ENCODE data around the gene HIVEP3.

The HIVEP3 gene

DNA sequence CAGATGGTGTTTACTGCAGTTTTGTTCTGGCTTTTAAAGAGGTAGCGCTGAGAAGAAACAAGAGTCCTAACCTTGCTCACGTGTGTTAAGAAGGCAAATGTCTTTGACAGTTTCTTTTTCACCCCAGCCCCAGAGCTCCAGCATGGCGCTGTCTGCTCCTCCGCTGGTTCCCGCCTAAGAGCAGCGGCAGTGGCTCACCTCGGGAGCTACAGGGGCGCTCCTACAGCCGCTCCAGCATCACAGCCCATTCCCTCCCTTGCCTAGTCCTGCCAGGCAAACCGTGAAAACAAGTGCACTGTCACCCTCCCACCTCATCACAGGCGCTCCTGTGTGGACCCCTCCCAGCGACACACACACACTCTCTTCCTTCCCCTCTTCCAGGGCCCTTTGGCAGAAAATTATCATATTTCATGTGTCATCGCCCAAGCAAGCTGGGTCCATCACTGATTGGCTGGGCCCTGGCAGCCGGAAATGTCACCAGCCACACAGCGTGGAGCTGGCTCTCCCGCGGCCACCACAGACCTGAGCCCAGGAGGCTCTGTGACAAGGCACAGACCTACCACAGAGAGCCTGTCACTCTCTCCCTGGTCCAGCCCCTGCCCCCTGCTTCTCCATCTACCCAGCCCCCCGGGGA, 1.2 kb upstream of the HIVEP3 start:
- DNase-seq: peak; percentile 82

DNA sequence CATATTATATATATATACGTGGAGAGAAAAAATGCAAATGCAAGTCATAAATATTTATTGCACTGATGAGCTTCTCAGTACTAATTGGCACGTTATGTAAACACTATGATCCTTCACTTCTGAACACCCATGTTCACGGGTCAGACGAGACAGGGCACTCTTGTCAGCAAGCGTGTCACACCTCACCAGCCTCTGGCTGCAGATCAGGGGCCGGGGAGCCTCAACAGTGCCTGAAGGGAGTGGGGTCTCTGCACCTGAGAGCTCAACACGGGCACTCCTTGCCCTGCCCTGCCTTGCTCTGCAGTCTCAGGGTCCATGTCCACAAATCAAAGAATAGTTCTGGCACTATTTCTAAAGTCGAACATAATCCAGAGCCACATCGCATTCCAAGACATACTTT, 409 bp upstream of the HIVEP3 start:
- no peak for DNase-seq

DNA sequence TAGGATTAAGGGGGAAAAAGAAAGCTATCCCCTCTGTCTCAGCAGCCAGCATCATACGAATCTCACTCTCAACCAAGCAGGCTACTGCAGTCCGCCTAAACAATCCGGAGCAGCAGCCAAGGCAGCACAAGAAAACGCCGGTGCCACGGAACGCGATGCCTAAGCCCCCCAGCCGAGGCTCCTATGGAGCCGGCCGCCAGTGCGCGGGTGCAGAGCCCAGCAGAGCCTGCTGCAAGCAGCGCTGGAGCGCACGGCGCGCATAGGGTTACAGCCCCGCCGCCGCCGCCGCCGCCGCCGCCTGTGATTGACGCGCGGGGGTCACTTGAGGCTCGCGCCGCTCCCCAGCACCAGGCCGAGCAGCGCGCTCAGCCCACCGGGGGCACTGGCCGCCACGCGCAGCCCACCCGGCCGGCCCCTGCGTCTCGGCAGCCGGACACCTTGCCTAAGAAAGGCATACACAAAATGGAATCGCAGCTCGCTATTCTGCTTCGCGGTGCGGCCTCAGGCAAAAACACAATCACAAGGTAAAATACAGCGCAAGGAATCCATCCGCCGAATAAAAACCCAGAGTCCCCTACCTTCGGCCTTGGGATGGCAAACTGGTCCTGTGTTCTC, 780 bp downstream of the HIVEP3 start:
- DNase-seq: peak; percentile 16

- DNase-seq: no peak
Measured at GRCh38 chr1:41917076-41917475, 1.6 kb downstream of the HIVEP3 start.

GRCh38 chr1:41915786-41916571, 2.7 kb downstream of the HIVEP3 start:
- peak; percentile 44 for DNase-seq

DNA sequence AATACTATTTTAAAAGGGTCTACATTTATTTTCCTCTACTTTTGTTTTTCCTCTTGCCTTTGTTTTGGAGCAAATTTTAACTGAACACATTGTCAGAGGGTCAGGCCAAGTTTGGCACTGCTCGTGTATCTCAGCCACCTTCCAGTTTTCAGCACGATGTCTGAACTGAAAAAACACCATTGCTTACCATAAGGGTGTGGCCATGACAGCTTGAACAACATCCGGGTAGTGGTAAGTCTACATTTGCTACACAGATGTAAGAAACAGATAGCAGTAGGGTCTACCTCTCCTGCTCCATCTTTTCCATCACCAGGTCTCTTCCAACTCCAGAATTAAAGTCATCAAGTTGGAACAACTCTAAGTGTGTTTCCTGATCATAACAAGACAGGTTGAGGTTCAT, 4.2 kb downstream of the HIVEP3 start:
- no peak for DNase-seq

DNA sequence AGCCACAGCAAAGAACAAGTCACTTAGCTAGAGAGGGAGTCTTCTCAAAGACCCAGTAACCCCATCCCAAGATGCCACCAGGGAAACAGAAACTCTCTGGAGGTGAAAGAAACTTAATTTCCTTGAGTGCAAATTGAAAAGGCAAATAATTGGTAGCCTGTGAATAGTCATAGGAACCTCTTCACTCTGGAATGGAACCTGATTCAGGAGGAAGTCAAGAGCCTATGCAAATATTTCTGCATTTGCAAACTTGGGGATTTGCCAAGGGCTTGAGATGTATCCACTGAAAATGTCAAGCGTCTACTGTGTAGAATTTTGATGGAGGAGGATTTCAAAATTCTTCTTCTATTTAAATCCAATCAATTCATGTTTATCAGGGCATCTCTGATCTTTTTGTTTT, 5.7 kb downstream of the HIVEP3 start:
- DNase-seq: no peak

DNA sequence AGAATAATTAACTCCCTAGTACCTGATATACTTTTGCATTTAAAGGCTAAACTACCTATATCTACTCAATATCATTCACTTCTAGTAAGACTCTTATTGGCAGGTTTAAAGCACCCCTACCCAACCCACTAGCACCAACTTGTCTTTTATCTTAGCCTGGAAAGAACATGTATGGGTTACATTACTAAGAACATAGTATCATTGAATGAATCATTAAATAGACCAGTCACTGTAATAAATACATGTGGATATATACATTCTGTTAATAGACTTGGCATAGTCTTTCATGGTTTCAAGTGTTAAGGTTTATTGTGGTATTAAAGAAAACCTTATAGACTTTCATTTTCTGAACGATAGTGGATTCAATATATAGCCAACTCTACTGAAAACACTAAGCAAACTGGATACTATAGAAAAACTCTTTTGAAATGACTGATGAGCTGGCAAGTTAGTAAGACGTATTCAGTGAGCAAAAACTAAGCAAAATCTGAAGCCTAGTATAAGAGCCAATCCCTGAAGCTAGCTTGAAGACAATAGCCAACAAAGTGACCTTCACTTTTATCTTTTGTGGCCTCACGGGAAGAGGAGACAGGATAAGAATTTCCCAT, 10.3 kb downstream of the HIVEP3 start:
- DNase-seq: no peak

GRCh38 chr1:41907446-41907845, 11.3 kb downstream of the HIVEP3 start:
- no peak for DNase-seq

DNA sequence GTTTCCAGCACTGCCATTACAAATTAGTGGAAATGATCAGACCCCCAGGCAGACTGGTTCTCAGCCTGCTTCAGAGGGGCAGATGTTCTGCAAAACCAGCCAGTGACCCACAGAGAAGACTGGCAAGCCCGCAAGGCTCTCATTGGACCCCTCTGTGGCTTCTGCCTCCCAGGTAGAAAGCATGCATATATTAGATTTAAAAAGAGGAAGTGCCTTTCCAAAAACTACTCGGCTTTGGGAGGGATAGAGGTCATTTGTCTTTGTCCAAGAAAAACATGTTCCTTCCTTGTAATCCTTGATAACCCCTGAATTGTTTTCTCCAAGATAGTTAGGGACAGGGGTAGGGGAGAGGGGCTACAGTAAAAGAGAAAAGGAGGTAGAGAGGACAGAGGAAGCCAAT, 11.8 kb downstream of the HIVEP3 start:
- DNase-seq: no peak

- no peak for DNase-seq
Measured at GRCh38 chr1:41905093-41905675, 13.5 kb downstream of the HIVEP3 start.

DNA sequence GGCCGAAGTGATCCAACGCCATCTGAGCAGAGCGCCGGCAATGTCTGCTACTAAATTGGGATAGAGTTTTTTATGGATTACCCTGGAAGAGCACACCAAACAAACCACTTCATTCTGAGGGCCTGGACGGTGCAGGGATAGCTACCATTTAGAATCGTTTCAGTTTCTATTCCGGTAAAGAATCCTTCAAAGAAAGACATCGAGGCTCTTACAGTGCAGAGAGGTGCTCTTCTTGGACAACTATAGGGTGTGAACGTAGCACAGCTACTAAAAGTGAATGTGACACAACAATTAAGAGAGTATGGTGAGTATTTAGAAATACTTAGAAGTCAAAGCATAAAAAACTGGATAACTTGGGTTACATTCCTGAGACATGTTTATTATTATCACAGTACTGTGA, 16.1 kb downstream of the HIVEP3 start:
- DNase-seq: no peak

DNA sequence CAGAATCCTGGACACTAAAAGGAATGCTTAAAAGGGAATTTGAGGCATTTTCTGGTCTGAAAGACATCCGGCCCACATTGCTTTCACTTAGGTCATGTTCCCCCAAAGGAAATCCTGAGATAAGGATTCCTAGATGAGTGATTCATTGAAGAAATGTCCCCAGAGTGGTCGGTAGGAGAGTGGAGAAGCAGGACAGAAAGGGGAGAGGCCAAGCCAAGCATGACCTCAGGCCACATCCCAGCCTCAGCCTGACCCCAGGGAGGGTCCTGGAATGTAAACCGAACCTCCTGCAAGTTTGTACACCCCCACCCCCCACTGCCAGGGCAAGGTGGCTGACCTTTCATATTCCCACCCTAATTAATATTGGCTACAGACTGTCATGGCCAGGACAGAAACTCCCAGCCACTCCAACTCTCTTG, 16.6 kb downstream of the HIVEP3 start:
- DNase-seq: no peak

- DNase-seq: no peak
Measured at GRCh38 chr1:41901551-41901950, 17.2 kb downstream of the HIVEP3 start.

DNA sequence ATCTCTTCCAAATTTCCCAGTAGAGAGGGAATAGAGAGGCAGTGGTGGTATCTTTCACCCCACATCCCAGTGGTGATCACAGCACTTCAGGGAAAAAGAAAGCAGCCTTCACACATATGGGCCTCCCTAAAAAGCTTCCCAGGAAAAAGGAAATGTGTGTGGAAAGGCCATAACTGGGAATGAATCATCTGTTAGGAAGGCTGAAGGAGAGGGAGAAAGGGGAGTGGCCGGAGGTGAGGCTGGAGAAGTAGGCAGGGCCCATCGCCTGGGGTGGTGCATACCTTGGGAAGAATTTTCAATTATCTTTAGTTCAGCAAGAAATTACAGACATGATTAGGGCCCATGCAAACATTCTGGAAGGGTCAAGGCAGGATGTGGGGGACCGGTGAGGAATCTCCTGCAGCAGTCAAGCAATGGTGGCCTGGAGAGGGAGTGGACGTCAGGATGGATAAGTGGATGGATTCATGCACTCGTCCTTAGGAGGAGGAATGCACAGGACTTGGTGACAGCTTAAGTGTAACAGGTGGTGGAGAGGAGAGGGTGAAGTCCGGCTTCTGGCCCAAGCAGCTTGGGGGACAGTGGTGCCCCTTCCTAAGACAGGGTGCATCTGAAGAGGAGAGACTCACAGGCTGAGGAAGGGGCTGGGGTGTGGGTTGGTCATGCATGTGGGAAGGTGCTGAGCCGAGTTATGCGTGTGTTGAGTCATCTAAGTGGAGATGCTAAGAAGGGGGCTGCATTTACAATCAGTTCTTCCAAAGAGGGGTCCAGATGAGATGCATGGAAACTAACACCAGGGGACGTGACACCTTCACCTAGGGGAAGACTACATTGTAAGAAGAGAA, 17.9 kb downstream of the HIVEP3 start:
- no peak for DNase-seq

DNA sequence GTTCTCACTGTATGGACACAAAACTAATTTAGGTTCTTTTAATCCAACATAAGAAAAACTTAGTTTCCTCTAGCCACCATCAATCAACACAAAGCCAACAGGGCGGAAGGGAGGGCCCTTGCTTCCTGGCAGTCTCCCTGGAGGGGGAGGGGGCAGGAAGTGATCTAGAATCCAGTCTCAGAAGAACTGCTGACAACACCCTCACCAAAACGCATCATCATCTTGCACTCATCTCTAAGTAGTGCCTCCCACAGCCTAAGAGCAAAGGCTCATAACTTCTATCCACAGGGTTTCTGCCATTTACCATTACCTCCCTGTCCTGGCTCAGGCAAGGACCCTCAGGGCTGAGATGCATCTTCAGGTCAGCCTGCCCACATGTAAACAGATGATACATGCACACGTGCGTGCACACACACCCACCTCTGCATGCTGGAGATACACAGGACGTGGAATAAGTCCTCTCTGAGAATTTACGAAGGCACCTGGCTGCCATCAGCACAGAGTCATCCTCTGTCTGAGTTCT, 20.5 kb downstream of the HIVEP3 start:
- peak; percentile 80 for DNase-seq

GRCh38 chr1:41895552-41895951, 23.2 kb downstream of the HIVEP3 start:
- DNase-seq: no peak

DNA sequence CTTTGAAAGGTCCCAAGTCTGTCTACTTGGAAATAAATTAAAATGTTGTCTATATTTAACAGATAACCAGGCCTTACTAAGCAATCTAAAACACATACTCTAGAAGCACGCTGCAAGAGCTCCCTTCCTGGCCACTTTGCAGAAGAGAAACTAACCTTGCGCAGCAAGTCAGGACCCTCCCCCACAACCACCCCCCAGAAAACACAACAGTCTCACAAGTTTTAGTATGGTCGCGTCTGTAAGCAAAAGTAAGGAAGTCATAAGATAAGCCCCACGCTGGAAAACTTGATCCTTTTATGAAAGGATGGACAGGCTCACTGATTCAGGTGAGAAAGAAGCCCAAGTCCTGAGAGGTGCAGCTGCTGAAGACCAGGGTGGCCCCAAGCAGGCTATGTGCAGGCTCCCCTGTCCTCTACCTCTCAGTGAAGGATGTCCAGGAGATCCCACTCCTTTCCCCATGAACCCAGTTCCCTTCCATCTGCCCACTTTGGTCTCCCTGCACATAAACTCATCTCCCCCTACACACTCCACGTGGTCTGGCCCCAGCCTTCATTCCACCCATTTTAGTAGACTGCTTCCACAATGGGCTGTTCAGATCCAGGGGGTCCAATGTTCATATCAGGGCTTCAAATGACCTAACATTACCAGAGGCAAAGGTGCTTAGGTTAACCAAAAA, 23.8 kb downstream of the HIVEP3 start:
- DNase-seq: no peak

DNA sequence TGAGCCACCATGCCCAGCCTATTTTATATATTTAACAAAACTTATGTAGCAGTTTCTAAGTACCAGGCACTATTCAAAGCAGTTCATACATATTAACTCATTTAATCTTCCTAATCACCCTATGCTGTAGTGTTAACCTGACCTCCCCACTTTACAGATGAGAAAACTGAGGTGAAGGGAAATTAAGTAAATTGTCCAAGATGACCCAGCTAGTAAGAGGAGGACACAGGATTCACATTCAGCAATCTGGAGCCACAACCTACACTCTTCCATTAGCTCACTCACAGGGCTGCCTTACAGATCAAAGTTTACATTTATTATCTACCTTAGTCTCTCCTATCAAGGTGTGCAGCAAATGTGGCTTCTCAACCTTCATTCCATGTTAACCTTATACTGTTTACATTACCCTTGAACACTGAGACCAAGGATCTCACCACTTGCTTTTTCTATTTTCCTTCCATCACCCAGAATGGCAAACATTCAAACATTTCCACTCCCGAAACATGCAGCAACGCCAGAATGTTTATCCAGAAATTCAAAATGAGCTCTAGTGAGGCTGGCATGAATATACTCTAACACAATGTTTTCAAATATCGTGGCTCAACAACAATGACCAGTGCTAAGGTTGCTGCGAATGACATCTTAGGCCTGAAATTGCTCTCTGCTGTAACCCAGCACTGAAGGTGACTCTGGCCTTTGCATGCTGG, 24.5 kb downstream of the HIVEP3 start:
- DNase-seq: no peak

DNA sequence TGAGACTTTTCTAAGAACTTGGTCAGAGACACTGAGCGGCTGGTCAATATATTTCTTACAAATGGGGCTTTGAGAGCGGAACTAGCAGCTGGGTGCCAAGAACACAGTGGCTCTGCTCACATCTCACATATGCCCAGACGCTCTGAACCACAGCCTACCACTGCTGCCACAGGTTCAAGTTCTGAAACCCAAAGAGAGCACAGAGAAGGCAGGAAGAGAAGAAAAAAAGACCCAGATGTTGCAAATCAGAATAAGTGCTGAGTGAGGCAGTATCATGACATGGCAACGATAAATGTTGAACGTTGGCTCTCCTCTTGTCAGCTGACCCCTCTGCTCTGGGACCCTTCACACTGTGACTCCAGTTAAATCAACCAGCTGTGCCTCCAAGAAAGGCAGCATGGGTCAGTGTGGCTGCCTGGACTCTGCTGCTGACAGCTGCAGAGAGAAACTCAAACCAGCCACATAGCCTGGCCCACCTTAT, 26.4 kb downstream of the HIVEP3 start:
- DNase-seq: peak; percentile 37

Data from CD4-positive, alpha-beta T cell treated with Interferon gamma for 1 hour (primary cell).